ENCODE data around the gene CD96. TPM values are rescaled to one million over a fixed set of nuclear protein-coding genes. Genes with fewer than 3 reads are reported as not detected.
"Not testable (repeated sequence)": the region's sequence is repeated elsewhere in the genome, so short reads cannot be mapped to it uniquely, and the experiment has no call there.

The CD96 gene
- polyA plus RNA-seq, 4 donors, result 0.69 to 2.7 (median 1.7) TPM

- DNase-seq (ENCODE audit: low read depth in 4 of 4, low spot score in 3 of 4), result no peak
These were observed 75.4 kb downstream of the CD96 start for GRCh38 chr3:111617406-111617805.

- DNase-seq (ENCODE audit: low read depth in 4 of 4, low spot score in 3 of 4), result no peak
These were observed 76.1 kb downstream of the CD96 start for GRCh38 chr3:111617912-111618601.

- no peak for DNase-seq (ENCODE audit: low read depth in 4 of 4, low spot score in 3 of 4)
These were observed 76.9 kb downstream of the CD96 start for GRCh38 chr3:111618945-111619344.

DNA sequence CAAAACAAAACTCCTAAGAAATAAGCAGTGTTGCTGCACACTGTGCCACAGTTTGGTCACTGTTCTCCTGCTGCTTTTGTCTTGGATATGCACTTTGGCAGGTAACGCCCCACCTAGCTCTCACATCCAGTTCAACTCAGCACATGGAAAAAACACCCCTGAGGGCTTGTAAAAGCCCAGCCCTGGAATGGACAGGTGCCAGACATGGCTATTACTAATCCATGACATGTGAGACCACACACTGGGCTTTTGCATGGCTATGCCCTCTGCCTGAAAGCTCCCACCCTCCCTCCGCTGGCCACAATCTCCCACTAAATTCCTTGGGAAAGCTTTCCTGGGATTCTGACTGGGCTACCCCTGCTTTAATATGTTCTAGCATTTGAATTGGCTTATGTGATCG, 77.8 kb downstream of the CD96 start:
- DNase-seq (ENCODE audit: low read depth in 4 of 4, low spot score in 3 of 4), result no peak

- DNase-seq (ENCODE audit: low read depth in 4 of 4, low spot score in 3 of 4), result no peak
These were observed 79.5 kb downstream of the CD96 start for GRCh38 chr3:111621535-111621934.

- DNase-seq (ENCODE audit: low read depth in 4 of 4, low spot score in 3 of 4), result no peak
These were observed 85.1 kb downstream of the CD96 start for GRCh38 chr3:111627092-111627491.

GRCh38 chr3:111629018-111629417, 87.0 kb downstream of the CD96 start:
- not testable (repeated sequence) for DNase-seq (ENCODE audit: low read depth in 4 of 4, low spot score in 3 of 4)

- DNase-seq (ENCODE audit: low read depth in 4 of 4, low spot score in 3 of 4), result not testable (repeated sequence)
These were observed 88.6 kb downstream of the CD96 start for GRCh38 chr3:111630638-111631037.

- no peak for DNase-seq (ENCODE audit: low read depth in 4 of 4, low spot score in 3 of 4)
These were observed 93.4 kb downstream of the CD96 start for GRCh38 chr3:111635403-111635802.

GRCh38 chr3:111636366-111636885, 94.4 kb downstream of the CD96 start:
- no peak for DNase-seq (ENCODE audit: low read depth in 4 of 4, low spot score in 3 of 4)

DNA sequence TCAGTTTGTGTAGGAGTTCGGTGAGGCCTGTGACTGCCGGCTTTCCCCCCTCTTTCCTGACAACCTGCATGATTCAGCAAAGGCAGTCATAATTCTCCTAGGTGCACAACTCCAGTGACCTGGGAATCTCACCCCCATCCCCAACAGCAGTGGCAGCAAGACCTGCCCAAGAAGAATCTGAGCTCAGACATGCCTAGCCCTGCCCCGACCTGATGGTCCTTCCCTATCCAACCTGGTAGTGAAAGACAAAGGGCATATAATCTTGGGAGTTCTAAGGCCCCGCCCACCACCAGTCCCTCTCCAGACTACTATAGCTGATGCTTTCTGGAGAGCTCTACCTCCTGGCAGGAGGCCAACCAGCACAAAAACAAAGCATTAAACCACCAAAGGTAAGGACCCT, 97.3 kb downstream of the CD96 start:
- no peak for DNase-seq (ENCODE audit: low read depth in 4 of 4, low spot score in 3 of 4)

DNA sequence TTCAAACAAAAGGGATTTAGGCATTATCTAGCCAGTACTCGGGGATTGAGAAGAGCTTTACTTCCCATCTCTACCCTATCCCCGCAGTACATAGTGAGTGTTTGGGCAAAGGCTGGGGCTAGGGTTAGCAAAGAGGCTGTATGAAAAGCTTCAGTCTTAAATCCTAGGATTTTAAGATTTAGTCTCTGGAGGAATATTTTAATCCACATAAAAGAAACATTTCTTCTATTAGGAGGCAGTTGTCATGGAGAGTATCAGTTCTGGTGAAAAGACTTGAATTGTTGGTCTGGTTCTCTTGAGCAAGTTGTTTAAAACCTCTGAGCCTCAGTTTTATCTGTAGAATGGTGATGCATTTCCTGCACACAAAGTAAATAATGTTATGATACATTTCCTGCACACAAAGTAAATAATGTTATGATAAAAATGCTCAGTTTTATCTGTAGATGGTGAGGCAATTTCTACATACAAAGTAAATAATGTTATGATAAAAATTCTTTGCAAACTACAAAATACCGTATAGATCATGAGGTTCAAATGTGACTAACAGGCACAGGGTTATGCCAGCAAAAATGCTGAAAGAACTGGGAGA, 107.1 kb downstream of the CD96 start:
- DNase-seq (ENCODE audit: low read depth in 4 of 4, low spot score in 3 of 4), result no peak

- no peak for DNase-seq (ENCODE audit: low read depth in 4 of 4, low spot score in 3 of 4)
These were observed 108.6 kb downstream of the CD96 start for GRCh38 chr3:111650378-111651275.

DNA sequence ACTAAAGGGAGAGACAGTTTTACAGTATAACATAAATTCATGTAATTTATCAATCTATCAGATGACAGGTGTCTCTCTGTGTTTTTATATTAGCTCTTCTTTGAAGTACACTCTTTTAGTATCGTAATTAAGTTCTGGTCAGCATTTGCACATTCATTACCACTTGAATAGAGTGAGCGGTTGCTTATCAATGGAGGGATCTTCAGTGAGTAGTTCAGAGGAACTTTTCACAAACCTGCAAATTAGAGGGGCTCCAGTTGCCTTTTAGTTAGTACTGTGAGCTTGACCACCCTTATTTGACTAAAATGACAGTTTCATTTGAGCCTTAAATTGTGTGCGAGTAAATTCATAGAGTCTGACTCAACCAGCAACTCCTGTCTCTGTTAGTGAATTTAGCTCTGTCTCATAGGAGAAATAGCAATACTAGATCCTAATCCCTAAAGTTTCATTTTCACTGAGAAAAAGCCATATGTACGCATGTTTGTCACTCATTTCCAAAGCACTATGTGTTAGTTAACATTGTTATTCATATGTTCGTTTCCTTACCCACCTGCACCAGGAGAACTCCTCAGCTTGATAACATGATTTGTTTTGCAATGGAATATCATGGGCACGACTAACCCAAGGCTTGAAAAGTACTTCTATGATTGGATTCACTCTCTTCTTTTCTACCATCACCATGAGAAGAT, 110.6 kb downstream of the CD96 start:
- DNase-seq (ENCODE audit: low read depth in 4 of 4, low spot score in 3 of 4), result no peak

DNA sequence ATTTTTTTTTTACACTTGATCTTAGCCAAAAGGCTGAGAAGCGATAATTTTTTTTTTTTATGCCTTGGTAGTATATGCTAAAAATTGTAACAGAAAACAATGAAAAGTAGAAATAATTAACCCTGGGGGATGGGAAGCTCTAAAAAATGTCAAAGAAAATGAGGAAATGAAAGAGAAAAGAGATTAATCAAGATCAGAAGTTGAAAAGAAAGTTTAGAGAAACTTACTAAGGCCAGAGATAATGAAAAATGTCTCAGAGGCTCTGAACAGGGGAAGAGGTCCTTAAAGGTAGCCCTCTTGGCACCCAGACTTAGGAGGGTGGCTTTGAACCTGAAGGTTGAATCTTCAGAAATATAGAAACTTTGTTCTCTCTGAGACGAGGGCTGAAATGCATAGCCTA, 111.8 kb downstream of the CD96 start:
- no peak for DNase-seq (ENCODE audit: low read depth in 4 of 4, low spot score in 3 of 4)

GRCh38 chr3:111662012-111662411, 120.0 kb downstream of the CD96 start:
- DNase-seq (ENCODE audit: low read depth in 4 of 4, low spot score in 3 of 4), result no peak

DNA sequence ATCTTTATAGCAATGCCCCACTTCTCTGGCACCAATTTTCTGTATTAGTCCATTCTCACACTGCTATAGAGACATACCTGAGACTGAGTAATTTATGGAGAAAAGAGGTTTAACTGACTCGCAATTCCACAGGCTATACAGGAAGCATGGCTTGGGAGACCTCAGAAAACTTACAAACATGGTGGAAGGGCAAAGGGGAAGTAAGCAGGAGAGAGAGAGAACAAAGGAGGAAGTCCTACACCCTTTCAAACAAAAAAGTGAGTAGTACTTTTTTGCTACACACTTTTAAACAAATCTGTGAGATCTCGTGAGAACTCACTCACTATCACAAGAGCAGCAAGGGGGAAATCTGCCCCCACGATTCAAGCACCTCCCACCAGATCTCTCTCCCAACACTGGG, 120.9 kb downstream of the CD96 start:
- DNase-seq (ENCODE audit: low read depth in 4 of 4, low spot score in 3 of 4), result no peak

DNA sequence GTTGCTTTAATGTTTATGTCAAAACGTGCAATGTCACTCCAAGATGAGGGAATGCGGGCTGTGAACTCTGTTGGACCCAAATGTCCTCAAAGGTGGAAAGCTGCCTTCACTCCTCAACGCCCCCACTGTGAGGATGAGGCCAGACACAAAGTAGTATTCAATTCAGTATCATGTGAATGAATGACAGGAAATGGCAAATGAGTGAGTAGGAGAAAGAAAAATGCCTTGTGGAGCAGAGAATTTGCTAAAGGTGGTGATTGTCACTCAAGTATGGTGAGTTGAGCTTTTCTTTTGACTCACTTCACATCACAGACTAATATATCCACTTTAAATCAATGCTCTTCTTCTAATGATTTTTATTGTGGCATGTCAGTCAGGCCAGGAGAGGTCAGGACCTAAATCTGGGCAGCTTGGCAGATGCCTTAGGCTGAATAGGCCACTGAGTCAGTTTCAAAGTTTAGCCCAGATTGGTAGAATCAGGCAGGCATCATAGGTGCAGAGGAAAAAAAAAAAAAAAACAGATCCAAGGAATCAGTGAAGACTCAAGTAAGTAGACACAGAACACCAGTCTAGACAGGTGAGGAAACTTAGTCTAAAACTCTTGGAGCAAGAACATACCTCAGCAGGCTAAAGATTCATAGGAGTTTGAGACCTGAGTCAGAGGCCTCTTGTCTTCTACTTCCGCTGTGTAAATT, 124.2 kb downstream of the CD96 start:
- no peak for DNase-seq (ENCODE audit: low read depth in 4 of 4, low spot score in 3 of 4)

GRCh38 chr3:111667170-111667569, 125.2 kb downstream of the CD96 start:
- DNase-seq (ENCODE audit: low read depth in 4 of 4, low spot score in 3 of 4), result no peak

GRCh38 chr3:111667621-111668239, 125.7 kb downstream of the CD96 start:
- no peak for DNase-seq (ENCODE audit: low read depth in 4 of 4, low spot score in 3 of 4)
